GM18873 (cell line): ENCODE data around the gene DMD.

Experiments
- ATAC-seq: cut with Tn5 transposase; IDR thresholded peaks from one replicate; pipeline ENCODE4 v1.9.1; 2021; ENCODE audit warnings: mild to moderate bottlenecking, moderate library complexity, moderate number of reproducible peaks; ENCODE audit not compliant: unreplicated experiment, low FRiP score

Gene DMD

DNA sequence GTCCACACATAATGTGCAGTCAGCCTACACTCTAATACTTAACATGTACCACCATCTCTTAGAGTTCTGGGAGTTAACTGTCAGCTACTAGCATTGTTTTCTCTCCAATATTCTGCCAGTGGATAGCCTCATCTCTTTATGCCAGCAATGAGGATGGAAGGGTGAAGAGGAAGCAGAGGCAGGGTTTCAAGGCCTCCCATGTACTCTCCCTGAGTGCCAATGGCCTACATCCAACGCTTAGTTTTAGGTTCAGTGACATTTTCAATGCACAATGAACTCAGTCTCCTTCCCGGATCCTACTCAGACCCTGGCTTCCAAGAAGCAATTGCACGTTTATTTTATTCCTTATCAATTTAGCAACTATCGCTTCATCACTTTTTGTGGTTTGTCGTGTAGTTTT, 686.1 kb downstream of the DMD start:
- ATAC-seq = no peak

DNA sequence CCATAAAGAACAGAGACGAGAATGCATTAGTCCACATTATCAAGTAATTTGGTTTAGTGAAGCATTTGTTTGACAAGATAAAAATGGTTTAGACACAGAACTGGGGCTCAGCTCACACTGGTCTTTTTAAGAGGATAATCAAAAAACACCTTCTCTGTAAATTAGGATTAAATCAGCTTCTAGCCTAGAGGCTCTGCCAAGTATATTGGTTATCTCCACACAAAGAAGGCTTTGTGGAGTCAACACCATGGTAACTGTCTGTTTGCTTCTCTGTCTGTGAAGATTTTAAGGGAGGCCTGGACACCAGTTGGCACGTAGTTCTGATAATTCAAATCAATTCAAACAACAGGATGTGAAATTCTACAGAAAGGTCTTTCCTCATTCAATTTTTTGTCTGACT, 687.0 kb downstream of the DMD start:
- ATAC-seq = no peak

DNA sequence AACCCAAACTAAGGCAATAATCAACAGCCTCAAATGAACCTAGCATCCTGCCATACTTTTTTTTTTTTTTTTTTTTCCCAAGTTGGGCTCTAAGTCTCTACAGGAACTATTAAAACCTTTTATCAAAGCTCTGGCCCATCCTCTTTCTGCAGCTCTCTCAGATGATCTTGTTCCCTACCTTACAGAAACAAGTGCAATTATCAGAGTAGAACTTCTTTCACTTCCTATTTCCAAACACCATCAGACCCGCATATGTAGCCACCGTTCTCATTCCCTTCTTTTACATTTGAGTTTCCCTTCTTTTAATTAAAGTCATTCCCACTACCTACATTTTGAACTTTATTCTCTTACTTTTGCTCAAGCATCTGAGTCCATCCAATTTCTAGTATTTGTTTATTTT, 690.6 kb downstream of the DMD start:
- no peak for ATAC-seq

DNA sequence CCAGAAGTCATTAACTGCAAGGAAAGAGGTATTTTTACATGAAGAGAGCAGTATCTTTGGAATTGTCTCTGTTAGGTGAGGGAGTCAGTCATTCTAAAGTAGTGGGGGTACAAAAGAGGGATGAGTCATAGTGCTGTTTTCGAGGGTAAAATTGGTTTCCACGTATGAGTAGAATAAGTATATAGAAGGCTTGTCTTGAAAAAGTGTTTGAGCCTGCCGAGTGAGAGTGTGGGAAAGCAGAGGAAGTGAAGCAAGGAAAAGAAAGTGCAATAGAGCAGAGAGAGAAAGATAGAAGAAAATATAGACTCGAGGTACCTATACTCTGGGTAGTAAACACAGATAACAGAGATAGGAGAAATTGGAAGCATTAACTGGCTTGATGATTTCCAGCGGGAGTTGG, 696.4 kb downstream of the DMD start:
- peak; percentile 98 for ATAC-seq

DNA sequence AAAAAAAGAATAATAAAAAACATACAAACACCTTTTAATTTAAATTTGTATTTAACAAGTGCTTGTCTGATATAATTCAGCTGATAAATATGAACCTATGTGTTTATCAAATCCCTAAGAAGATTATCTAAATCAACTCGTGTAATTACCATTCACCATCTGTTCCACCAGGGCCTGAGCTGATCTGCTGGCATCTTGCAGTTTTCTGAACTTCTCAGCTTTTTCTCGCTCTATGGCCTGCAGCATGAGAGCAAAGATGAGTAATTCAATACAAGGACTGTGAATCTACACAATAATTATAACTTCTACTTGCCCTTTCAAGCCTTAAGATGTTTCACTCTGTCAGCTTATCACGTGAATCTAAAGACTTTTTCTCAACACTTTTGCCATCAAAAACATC, 709.7 kb downstream of the DMD start:
- ATAC-seq = no peak

DNA sequence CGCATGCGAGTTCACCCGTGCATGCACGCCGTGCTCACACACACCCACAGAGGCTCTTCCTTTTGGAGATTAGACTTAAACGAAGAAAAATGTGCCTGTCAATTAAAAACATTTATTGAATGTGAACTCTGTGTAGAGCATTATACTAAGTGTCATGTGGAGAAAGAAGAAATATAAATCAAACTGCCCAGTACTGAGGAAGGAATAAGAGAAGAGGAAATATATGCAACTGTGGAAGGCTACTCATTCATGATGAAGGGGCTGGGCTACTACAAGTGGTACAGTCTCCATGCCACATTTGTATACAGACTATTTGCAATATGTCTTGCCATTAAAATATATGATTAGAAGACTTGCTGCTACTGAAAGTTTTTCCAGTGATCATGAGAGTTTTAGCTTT, 714.7 kb downstream of the DMD start:
- ATAC-seq = no peak

DNA sequence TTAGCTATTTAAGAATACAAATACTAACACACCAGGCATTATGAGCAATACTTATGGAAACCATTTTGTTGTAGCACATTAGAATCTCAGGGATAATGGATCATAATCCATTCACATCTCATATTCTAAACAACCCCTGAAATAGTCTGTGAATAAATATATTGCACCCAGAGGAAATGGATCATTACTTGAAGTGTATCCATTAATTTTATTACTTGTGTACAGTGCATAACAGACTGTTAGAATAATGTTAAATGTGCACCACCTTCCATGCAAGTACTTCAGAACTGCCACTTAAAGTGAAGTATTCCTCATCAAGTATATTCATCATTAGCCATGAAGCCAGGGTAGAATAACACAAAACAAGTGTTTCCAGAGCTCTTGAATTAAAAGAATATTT, 715.5 kb downstream of the DMD start:
- no peak for ATAC-seq

DNA sequence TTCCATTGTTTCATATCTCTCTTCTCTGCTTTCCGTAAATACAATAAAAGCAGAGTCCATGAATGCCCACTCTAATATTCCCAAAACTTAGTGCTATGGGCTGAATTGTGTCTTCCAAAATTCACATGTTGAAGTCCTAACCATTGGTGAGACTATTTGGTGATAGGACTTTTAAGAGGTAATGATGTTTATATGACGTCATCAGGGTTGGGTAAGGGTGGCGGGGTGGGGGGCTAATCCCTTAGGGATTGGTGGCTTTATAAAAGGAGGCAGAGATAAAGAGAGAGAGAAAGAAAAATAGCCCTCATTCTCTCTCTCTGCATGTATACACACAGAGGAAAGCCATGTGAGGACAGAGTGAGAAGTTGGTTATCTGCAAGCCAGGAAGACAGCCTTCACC, 722.2 kb downstream of the DMD start:
- ATAC-seq = no peak

DNA sequence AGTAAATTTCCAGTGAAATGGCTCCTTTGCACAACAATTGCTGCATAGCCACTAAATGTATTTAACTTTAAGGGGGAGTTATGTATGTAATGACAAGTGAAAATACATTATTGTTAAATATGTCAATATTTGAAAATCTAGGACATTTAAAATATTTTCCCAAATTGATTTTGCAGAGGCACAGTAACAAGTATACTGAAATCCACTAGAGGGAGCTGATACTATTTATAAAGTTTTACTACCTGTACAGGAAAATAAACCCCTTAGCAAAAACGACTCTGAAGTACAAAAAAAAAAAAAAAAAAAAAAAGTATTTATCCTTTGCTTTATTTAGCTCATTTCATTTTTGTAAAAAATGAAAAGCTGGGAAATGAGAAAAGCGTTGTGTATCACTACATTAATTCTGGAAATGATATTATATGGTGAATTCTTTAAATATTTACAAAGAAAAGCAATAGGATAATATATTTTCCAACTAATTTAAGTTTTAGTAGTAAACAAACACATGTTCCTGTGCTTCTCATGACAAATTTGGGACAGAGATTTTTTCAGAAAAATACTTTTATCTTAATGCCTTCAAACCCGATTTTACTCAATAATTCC, 727.7 kb downstream of the DMD start:
- ATAC-seq = no peak

DNA sequence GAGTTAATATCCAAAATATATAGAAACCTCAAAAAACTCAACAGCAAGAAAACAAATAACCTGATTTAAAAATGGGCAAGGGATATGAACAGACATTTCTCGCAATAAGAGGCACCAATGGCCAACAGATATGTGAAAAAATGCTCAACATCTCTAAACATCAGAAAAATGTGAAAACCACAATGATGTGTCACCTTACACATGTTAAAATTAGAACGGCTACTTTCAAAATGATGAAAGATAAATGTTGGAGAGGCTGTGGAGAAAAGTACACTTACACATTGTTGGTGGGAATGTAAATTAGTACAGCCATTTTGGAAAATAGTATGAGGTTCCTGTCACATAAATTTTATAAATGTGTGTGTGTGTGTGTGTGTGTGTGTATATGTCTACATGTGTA, 731.3 kb downstream of the DMD start:
- no peak for ATAC-seq

DNA sequence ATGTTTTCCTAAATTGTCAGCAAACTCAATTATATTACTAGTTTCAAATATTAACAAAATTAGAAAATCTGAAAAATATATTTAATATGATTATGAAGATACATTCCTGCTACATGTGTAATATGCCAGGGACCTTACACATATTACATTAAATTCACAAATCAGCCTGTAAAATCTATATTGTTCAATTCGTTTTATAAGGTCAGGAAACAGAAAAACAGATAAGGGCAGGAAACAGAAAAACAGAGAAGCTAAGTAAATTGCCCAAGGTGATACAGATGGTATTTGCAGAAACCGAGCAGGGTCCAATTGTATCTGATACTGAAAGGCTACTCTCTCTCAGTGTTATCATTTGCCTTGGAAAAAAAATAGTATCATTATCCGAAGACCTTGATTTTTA, 739.0 kb downstream of the DMD start:
- ATAC-seq = no peak

DNA sequence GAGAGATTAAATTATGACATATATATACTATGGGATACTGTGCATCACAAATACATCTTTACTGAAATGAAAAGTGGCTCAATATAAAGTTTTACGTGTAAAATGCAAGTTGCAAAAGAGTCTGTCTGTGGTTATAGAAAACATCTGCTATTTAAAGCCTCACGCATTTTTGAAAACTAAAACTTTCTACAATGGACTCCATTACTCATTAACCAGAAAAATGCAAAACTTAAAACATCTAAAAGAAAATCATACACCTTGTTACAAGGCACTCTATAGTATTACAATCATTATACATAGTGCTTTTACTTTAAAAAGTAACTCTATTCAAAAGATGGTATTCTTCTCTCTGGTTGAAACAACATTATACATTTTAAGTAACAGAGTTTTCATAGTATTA, 755.6 kb downstream of the DMD start:
- ATAC-seq = no peak

DNA sequence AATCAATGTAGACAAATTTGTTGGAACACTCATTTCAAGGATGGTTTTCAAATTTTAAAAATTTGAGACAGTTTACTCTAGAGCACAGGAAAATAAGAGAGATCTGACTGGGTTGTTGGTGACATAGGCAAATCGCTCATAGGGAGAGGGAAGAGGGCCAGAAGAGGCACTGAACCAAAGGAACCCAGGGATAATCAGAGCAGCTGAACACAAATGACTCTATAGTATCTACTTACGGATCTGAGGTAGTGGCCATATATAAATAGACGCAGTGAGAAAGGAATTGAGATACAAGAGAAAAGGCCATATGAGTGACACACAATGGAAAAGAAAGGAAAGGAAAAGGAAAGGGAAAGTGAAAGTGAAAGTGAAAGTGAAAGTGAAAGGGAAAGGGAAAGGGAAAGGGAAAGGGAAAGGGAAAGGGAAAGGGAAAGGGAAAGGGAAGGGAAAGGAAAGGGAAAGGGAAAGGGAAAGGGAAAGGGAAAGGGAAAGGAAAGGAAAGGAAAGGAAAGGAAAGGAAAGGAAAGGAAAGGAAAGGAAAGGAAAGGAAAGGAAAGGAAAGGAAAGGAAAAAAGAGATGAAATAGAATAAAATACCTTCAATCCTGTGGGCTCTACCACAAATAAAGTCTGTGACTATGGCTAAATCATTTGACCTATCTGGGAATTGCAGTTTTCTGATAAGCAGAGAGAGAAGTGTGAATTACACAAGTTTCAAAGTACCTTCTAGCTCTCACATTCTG, 759.2 kb downstream of the DMD start:
- ATAC-seq = no peak

DNA sequence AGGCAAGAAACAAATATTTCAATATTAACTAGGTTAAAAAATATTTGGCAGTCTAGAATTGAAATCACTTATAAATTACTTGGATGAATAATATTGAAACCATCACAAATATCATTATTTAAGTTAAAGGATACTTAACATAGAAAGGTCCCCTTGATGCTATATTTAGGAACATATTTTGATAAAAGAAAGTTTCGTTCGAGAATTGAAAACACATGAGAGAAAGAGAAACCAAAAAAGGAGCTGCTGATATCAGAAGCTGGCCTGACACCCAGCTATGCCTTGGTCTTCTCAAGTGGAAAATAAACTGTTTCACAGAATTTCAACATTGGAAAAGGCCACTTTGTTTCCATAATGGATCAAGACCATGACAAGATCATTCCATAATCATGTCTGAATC, 762.4 kb downstream of the DMD start:
- peak; percentile 40 for ATAC-seq

DNA sequence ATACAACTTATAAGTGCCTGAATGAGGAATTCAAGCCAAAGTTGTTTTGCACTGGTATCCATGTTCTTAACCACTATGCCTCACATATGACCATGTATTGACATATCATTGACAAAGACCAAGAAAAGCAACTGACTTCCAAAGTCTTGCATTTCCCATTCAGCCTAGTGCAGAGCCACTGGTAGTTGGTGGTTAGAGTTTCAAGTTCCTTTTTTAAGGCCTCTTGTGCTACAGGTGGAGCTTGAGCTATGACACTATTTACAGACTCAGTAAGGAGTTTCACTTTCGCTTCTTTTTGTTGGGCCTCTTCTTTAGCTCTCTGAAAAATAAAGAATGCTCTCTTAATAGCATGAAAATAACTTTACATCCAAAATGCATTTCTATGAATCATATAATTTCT, 763.0 kb downstream of the DMD start:
- ATAC-seq = peak; percentile 99

DNA sequence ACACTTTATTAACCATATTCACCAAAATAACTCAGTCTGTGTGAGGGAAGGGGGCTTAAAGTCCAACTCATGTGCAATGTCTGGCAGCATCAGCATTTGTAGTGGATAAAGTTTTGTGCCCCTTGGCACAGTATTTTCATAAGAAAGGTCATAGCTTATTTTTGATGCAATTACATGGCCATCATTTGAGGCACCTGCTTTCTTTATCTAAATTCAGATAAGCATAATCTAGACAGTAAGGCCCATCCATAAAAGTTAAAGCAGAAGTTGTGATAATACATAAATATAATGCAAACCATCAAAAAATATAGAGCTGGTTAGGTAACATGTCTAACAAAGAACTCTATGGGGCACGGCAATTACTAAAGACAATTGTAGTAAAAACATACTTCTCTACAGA, 763.7 kb downstream of the DMD start:
- ATAC-seq = no peak

DNA sequence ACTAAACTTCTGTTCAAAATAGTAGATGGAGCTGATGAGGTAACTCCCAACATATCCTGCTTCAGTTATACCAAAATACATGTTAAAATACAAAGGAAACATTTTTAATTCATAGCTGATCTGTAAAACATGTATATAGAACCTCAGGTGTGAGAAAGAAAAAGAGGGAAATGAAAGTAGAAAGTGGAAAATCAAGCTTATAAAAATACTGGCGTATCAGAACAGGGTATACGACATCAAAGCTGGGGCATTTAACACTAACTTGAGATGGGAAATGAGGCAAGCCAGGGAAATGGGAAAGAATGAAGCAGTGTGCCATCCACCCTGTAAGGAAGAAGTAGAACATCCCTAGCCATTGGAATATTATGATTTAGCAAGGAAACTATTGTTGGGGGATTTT, 767.5 kb downstream of the DMD start:
- ATAC-seq = no peak

DNA sequence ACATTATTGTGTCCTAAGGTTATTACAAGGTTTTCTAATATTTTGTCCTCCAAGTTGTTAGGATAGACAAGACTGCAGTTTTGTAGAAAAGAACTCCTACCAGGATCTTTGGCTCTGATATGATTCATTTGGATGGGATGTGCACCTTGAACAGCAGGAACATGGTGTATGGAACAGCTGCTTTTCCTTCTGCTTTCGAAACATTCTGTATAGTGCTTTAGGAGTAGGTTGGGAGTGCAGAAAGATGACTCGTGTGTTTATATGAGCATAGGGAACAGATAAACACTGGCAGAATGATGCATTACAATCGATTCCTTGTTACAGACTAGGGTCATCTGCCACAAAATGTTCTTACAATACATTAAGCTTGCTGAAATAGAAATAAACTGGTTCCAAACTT, 790.1 kb downstream of the DMD start:
- ATAC-seq = no peak

DNA sequence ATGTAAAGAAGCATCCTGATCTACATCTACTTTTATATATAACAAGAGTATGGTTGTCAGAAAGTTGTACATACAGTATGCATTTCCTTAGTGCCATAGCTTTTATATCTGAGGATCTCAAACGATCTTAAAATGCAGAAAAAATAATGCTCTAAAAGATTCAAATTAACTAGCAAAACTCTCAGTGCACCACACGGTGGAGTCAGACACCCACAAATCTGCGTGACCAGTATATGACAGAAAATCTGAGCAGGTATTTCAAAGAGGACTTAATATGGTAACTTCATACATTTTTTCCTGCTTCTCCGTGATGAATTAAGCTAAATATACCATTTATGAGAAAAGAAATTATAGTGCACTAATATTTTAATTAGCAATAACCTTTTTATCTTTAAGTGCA, 803.0 kb downstream of the DMD start:
- no peak for ATAC-seq

DNA sequence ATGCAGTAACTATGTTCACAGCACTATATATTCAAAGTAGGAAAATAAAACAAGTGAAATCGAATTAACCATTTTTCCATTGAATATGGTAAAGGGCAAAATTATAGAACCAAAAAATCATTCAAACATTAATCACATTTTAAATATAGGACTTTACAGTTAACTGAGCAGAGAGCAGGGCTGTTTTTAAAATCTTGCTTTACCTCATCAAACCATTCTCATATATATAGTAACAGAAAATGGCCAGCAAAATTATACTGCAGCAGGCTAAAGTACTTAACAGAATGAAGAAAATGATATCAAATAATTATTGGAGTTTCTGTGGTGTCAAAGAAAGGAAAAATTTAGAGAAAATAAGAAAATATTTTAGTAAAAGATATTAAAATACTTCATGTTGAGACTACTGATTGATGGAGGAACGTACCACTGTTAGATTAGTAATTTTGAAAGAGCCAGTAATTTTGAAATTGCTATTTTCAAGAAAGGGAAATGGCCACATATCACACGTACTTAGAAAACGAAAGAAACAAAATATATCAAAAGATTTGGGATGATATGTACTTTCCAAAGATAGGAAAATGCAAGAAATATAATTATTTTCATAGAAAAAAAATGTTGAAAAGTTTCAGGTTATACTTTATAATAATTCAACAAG, 813.7 kb downstream of the DMD start:
- no peak for ATAC-seq

DNA sequence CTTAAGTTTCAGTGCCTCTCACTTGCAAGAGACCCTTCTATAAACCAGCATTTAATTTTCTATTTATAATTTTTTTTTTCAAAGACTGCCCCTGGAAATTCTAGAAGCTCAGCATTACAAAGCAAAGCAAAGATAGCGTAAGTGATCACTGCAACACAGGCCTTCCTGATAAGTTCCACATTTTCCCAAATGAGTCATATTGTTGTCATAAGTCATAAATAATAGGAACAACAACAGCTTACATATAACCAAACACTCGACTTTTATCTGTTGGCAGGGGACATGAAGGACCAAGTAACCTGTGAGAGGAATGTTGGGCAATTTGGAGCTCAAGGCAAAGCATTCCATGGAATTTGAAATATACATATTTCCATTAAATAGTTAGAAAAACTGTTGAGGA, 815.5 kb downstream of the DMD start:
- ATAC-seq = no peak

DNA sequence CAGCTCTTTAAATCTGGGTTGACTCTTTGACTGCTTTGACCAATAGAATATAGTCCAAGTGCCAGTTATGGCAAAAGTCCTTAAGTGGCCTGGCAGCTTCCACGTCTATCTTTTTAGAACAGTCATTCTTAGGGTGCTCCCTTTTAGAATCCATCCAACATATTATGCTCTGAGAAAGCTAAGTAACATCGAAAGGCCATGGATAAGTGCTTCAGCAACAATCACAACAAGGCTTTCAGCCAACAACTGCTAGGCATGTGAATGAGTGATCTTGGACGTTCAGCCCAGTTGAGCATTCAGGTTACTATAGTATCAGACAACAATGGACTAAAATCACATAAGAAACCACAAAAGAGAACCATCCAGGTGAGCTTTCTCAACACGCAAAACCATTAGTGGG, 818.7 kb downstream of the DMD start:
- ATAC-seq = no peak
